SH-SY5Y (cell line): ENCODE data around the gene ASPG.

Experiments
- GATA2 ChIP-seq: IDR thresholded peaks from 2 replicates; pipeline ENCODE4 v1.6.1; 2011; ENCODE audit warnings: mild to moderate bottlenecking, low read depth, low read length
- GATA3 ChIP-seq: IDR thresholded peaks from 2 replicates; pipeline ENCODE4 v1.6.1; 2011; ENCODE audit warnings: low read depth, mild to moderate bottlenecking, low read length, moderate library complexity

The ASPG gene

DNA sequence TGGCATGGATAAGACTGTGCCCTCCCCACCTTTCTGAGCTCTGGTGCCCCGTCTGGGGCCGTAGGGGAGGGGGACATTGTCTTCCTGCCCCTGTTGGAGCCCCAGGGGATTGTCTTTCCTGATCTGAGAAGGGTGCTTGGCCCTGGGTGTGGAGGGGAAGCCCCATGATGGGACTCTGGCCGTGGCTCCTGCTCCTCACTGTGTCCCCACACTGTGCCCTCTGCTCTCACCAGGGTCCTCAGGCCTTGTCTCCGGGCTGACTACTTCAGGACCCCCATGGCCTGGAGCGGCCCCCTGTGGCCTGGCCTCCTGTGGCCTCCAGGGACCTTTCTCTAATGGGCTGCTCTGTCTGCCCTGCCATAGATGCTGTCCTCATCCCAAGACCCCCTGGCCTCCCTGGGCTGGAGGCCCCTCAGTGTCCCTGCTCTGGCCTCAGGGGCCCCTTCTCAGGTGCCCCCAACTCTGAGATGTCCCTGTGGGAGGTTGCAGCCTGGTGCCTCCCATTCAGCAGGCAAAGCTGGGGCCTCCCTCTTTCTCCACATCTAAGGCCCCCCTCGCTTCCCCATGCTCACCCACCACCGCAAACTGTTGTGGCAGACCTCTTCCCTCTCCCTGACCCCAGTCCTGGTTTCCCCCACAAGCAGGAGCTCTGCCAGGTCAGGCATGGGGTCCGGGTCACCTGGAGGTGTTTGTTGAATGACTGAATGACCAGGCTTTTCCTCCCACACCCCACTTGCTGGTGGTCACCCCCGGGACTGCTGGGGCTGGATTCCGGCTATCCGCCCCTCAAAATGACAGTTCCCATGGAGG is 56.8 kb downstream of the ASPG start:
- no peak for TF ChIP-seq GATA3
- TF ChIP-seq GATA2 = no peak

DNA sequence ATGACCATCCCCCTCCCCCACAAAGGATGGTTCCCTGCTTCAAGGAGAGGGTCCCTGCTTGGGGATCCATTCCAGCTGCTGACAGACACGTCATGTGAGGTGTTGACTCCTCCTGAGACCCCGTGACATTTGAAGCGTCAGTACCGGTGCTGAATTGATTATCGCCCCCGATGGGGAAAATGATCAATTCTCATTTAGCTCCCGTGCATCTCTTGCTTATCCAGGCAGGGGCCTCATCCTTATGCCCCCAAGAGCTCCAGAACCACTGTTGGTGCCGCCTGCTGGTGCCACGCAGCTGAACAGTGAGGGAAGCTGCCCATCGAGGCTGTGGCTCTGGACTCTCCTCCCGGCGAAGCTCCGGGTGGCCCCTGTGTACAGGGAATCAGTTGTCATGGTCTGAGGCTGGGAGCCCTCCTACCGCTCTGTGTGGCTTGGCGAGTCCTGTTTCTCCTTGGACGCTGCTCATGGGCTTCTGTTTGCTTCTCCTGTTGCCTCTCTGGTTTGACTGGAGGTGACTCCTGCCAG is 57.5 kb downstream of the ASPG start:
- TF ChIP-seq GATA3 = no peak

GRCh38 chr14:104143521-104144452 is 58.3 kb downstream of the ASPG start:
- TF ChIP-seq GATA2 (no peak), GATA3 (no peak)

DNA sequence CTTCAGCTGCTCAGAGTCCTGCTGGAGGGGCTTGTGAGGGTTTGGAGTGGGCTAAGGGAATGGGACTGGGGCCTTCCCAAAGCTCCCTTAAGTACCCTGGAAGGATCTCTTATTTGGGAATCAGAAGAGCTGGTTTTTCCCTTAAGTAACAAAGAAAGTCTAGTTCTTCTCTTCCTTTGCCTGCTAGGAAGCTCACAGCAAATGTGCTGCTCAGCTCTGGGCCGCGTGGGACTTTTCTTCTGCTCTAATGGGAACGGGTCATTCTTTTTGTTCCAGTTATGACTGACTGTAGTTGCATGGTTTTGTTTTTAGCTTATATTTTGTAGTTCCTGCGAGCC is 58.9 kb downstream of the ASPG start:
- no peak for TF ChIP-seq GATA2
- TF ChIP-seq GATA3 = no peak

- no peak for TF ChIP-seq GATA3
- TF ChIP-seq GATA2 = no peak
These were observed 59.7 kb downstream of the ASPG start for GRCh38 chr14:104144911-104145825.

DNA sequence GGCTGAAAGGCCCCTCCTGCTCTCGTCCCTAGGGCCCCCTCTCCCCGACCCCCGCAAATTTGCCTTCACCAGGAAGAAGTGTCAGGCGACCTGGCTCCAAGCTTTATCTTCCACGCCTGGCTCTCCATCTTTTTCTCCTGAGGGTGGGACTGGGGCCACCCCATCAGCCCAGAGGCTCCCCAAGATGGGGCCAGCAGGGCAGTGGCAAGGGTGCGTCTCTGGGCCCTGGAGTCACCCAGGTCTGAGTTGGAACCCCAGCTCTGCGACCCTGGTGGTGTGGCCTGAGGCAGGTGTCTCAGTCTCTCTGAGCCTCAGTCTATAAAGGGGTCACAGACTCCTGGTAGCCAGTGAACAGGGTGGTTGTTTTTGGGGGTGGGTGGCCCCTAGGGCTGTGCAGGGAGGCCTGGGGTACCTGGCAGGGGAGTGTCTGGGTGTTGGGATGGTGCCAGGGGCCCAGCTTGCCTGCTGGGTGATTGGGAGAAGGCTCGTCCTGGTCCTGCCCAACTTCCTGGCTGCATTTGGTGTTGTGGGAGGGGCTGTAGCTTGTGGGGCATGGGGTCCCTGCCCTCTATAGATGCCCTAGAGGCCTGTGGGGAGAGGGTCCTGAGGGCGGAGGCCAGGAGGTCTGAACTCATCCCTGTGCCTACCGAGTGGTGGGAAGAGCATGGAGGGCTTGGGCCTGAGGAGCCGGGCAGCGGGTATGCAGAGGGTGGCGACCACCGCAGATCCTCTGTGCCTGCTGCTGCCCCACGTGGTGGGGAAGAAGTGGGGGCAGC is 60.5 kb downstream of the ASPG start:
- TF ChIP-seq GATA3 (no peak), GATA2 (no peak)

DNA sequence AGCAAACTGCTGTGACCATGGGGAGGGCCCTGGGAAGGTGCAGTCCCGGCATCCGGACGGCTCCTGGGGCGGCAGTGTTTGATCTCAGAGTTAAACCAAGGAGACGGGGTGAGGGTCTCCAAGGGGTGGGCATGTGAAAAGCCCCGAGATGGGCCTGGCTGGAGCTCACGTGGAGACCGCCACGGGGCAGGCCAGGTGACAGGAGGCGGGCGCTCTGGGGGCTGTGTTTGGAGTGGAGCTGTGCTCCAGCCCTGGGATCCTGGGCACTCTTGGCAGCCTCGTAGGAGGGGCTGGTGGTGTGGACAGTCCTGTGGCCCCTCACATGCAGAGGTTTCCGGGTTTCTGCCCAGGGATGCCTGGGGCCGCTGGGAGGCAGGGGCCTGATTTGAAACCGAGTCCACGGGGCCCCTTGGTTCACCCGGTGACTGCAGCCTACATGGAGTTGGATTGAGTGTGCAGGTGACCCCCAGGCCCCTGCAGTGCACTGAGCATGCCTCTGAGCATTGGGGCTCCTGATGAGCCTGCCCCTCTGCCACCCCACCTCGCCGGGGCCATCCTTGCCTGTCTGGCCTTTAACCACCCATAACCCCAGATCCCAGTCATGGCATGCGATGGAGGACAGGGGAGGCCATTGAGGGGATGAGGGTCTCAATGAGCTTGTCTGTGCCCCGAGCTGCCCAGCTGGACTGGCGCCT is 61.3 kb downstream of the ASPG start:
- no peak for TF ChIP-seq GATA2
- no peak for TF ChIP-seq GATA3

DNA sequence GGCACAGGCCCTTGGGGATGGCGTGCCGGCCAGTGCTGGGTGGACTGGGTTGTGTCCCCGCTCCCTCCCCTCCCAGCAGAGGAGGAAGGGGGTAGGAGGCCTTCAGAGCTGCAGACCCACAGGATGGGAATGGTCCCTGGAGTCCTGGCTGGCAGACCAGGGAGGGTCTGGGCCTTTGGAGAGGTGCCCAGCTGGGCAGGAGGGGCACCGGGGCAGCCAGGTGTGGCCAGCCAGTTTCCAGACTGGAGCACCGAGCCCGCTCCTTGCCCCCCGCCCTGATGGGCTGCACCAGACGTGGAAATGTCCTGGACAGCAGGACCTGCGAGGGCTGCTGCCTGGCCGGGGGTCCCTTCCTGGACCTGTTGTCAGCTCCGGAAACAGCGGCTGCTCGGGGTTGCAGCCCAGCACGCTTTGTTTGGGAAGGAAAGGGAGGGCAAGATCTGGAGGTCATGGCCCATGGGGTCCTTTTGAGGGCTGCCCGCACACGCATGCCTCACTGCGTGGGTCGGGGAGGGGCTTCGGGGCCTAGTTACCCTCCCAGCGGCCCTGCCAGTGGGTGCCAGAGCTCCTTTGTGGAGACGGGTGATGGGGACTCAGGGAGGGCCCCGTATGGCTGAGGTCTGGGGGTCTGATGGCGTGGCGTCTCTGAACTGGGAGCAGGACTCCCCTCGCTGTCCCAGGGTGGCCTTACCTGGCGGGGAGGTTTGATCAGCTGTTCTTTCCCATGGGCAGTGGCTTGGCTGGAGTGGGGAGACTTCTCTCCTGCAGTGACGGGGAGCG is 62.0 kb downstream of the ASPG start:
- no peak for TF ChIP-seq GATA2
- TF ChIP-seq GATA3 = no peak

- TF ChIP-seq GATA2 (no peak), GATA3 (no peak)
These were observed 63.2 kb downstream of the ASPG start for GRCh38 chr14:104148433-104149277.

- no peak for TF ChIP-seq GATA2
- TF ChIP-seq GATA3 = no peak
These were observed 63.7 kb downstream of the ASPG start for GRCh38 chr14:104149278-104149595.

- no peak for TF ChIP-seq GATA3
These were observed 64.2 kb downstream of the ASPG start for GRCh38 chr14:104149617-104150135.
